T47D (cell line): ENCODE results near the gene NUMB.

ENCODE experiments used
- DNase-seq, 2 experiments: peaks; one replicate each; pipeline versions ENCODE4 v3.0.0 to v3.0.0-alpha.2; 2011 to 2012; ENCODE audit warnings: low read depth in 1 of 2, low spot score in 1 of 2
- JUND ChIP-seq: IDR thresholded peaks from 2 replicates; pipeline ENCODE4 v1.6.1; 2012; ENCODE audit warnings: low read depth
- in situ Hi-C: cut with HindIII; loops from 2 replicates; pipeline ENCODE4 v1.10.0; 2016; ENCODE audit warnings: low sequenced_read_pairs, low pct_unique_long_range_greater_than_20kb

The NUMB gene

GRCh38 chr14:73244541-73245290, 213.6 kb downstream of the NUMB start:
- in situ Hi-C loops = no loop called here
- no peak for TF ChIP-seq JUND
- DNase-seq = no peak

- in situ Hi-C loops = no loop called here
- TF ChIP-seq JUND = no peak
- no peak for DNase-seq
Observed at GRCh38 chr14:73243748-73244147, 214.6 kb downstream of the NUMB start.

GRCh38 chr14:73243341-73243740, 215.0 kb downstream of the NUMB start:
- in situ Hi-C loops = no loop called here
- DNase-seq = no peak
- no peak for TF ChIP-seq JUND

- no peak for TF ChIP-seq JUND
- no peak for DNase-seq
- in situ Hi-C loops = no loop called here
Observed at GRCh38 chr14:73242357-73242901, 215.9 kb downstream of the NUMB start.

GRCh38 chr14:73241481-73242165, 216.7 kb downstream of the NUMB start:
- in situ Hi-C loops = no loop called here
- DNase-seq = no peak
- no peak for TF ChIP-seq JUND

- no peak for TF ChIP-seq JUND
- in situ Hi-C loops = no loop called here
- DNase-seq = no peak
Observed at GRCh38 chr14:73240816-73241480, 217.4 kb downstream of the NUMB start.

GRCh38 chr14:73239393-73240241, 218.7 kb downstream of the NUMB start:
- no peak for TF ChIP-seq JUND
- DNase-seq = peak; percentile 30 to 54
- in situ Hi-C loops = no loop called here

GRCh38 chr14:73238941-73239340, 219.4 kb downstream of the NUMB start:
- in situ Hi-C loops = no loop called here
- DNase-seq = no peak
- no peak for TF ChIP-seq JUND

GRCh38 chr14:73238424-73238852, 219.9 kb downstream of the NUMB start:
- peak; percentile 70 to 87 for DNase-seq
- no peak for TF ChIP-seq JUND
- in situ Hi-C loops = no loop called here

GRCh38 chr14:73237786-73238423, 220.4 kb downstream of the NUMB start:
- DNase-seq = peak in 1 of 2 experiments; percentile 66
- in situ Hi-C loops = no loop called here
- TF ChIP-seq JUND = no peak

GRCh38 chr14:73237219-73237785, 221.0 kb downstream of the NUMB start, which contains the start of gene PAPLN:
TSS of gene PAPLN (plus strand) at chr14:73237506. CDS start at chr14:73239779, 2,273 bp downstream.
- no peak for DNase-seq
- in situ Hi-C loops = no loop called here
- no peak for TF ChIP-seq JUND
